Panc1 (cell line): ENCODE measurements around the gene PRRX1. TPM values are rescaled to one million over a fixed set of nuclear protein-coding genes. Genes with fewer than 3 reads are reported as not detected.

Experiments used
- ATAC-seq: fragments of 200-7000 bp; cut with Tn5 transposase; 2 replicates; pipeline ENCODE4 v1.9.1; 2020; ENCODE audit warnings: mild to moderate bottlenecking, moderate library complexity
- BruUV-seq: library from RNA; stranded (reverse); fragments of 400-500 nt; replicated peaks from 2 replicates; lab custom pipeline; 2021; lab: Mats Ljungman, UMichigan
- CTCF ChIA-PET: fragments of 300-600 bp; sonication (Branson Sonifier 250); formaldehyde crosslinking; loops from one replicate; lab custom pipeline; 2022; ENCODE audit warnings: antibody characterized with exemption; lab: Charles Lee
- POLR2A ChIA-PET: fragments of 300-600 bp; sonication (Branson Sonifier 250); formaldehyde crosslinking; loops from one replicate; lab custom pipeline; 2022; ENCODE audit warnings: antibody characterized with exemption; lab: Charles Lee
- DNase-seq: peaks from one replicate; pipeline ENCODE4 v3.0.0-alpha.2; 2010; ENCODE audit warnings: low read depth, low spot score
- H3K27ac ChIP-seq: 2 replicates; pipeline ENCODE4 v1.5.1; 2011; ENCODE audit warnings: mild to moderate bottlenecking, low read length, inconsistent platforms
- H3K27me3 ChIP-seq: fragments of 200-500 bp; sonication (Bioruptor generic); 2 replicates; pipeline ENCODE4 v1.6.0; 2014; ENCODE audit warnings: low read length, inconsistent platforms; ENCODE audit not compliant: control insufficient read depth, insufficient read depth
- H3K36me3 ChIP-seq: fragments of 200-500 bp; sonication (Bioruptor generic); 2 replicates; pipeline ENCODE4 v1.5.1; 2014; ENCODE audit warnings: inconsistent platforms, mild to moderate bottlenecking, low read length, moderate library complexity; ENCODE audit not compliant: control insufficient read depth, insufficient read depth
- H3K4me1 ChIP-seq: 2 replicates; pipeline ENCODE4 v1.5.1; 2011; ENCODE audit warnings: inconsistent platforms, mild to moderate bottlenecking, low read length, moderate library complexity; ENCODE audit not compliant: control insufficient read depth, insufficient read depth
- H3K4me3 ChIP-seq, 2 experiments: 2 replicates each; pipeline ENCODE4 v1.5.1; 2011 to 2012; ENCODE audit warnings: low read depth in 2 of 2, low read length in 2 of 2, mild to moderate bottlenecking in 2 of 2, inconsistent platforms in 1 of 2, moderate library complexity in 1 of 2
- H3K9me3 ChIP-seq: fragments of 200-500 bp; sonication (Bioruptor generic); 2 replicates; pipeline ENCODE4 v1.5.1; 2014; ENCODE audit warnings: low read depth, mild to moderate bottlenecking, inconsistent platforms, low read length, moderate library complexity; ENCODE audit not compliant: control insufficient read depth, insufficient read depth
- POLR2AphosphoS5 ChIP-seq: IDR thresholded peaks from 2 replicates; pipeline ENCODE4 v1.6.1; 2012; ENCODE audit warnings: mild to moderate bottlenecking, low read depth, low read length, moderate library complexity
- SIN3A ChIP-seq: IDR thresholded peaks from 2 replicates; pipeline ENCODE4 v1.6.1; 2012; ENCODE audit warnings: low read depth, mild to moderate bottlenecking, low read length, moderate library complexity, borderline replicate concordance; ENCODE audit not compliant: insufficient read depth
- TCF7L2 ChIP-seq: IDR thresholded peaks from 2 replicates; pipeline ENCODE4 v1.6.1; 2011; ENCODE audit warnings: mild to moderate bottlenecking, low read depth, low read length, inconsistent platforms
- in situ Hi-C: cut with HindIII; loops from 2 replicates; pipeline ENCODE4 v1.10.0; 2016; ENCODE audit warnings: low sequenced_read_pairs, low pct_unique_long_range_greater_than_20kb
- intact Hi-C: fragments of 100-400 bp; cut with micrococcal nuclease; formaldehyde crosslinking; loops from one replicate; pipeline ENCODE4 v1.10.0; 2022; ENCODE audit not compliant: unreplicated experiment
- total RNA-seq: library from RNA; stranded (reverse); gene quantifications from one replicate; pipeline ENCODE4 v1.2.1, GENCODE V29; 2021; ENCODE audit not compliant: unreplicated experiment
- TF ChIP-seq, protein P1 (sequence below): fragments of 450-650 bp; IDR thresholded peaks from 2 replicates; pipeline ENCODE4 v1.5.1; 2017; ENCODE audit warnings: mild to moderate bottlenecking
- TF ChIP-seq, protein P2 (sequence below), 2 experiments: IDR thresholded peaks; 2 replicates each; pipeline ENCODE4 v1.6.1; 2011 to 2012; ENCODE audit warnings: low read depth in 2 of 2, control low read depth in 1 of 2, low read length in 1 of 2, mild to moderate bottlenecking in 1 of 2, moderate library complexity in 1 of 2; ENCODE audit not compliant: insufficient read depth in 1 of 2

PRRX1 gene
- total RNA-seq, 1 experiment from 2014 or later, result 0.69 TPM

DNA sequence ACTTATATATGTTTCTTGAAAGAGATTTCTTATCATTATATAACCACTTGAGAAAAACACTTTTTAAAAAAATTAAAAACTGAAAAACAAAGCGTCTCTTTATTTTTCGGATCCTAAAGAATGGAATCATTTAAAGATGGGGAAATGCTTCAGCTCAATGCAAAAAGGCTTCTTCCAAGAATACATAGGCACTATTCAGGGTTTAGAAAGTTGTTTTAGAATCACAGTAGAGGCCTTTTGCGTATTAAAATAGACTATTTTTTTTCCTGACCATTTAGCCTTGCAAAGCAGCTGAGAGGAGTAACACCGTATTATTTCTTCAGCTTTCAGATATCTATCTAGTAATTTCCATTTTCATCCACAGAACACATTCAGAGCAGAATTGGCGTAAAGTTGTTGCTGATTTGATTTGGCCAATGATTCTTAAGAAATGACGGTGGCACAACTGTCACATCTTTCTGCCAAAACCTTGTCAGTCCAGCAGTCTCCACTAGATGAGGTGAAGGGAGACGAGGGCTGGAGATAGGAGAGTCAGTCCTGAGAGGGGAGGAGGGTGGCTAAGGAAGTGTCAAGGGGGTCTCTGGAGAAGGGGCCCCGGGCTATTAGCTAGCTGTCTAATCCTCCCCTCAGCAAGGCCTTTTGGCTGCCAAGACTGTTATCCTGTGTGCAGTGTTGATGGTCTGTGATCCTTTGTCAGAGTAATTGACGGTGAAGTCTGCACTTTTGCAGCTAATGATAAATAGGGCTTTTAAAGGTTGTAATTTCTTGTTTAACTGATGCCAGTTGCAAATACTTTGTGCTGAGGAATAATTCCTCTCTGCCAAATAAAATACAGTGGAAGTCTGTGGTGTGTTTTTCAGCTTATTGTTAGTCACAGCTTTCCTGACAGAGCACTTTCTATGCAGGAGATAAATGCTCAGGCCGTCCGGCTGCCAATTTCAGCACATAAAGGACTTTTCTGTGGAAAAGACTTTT is 34.7 kb downstream of the PRRX1 start:
- intact Hi-C loops (no loop called here), in situ Hi-C loops (no loop called here)
- ATAC-seq (no peak), DNase-seq (no peak)
- TF ChIP-seq TCF7L2, result no peak
- TF ChIP-seq, protein P1, sequence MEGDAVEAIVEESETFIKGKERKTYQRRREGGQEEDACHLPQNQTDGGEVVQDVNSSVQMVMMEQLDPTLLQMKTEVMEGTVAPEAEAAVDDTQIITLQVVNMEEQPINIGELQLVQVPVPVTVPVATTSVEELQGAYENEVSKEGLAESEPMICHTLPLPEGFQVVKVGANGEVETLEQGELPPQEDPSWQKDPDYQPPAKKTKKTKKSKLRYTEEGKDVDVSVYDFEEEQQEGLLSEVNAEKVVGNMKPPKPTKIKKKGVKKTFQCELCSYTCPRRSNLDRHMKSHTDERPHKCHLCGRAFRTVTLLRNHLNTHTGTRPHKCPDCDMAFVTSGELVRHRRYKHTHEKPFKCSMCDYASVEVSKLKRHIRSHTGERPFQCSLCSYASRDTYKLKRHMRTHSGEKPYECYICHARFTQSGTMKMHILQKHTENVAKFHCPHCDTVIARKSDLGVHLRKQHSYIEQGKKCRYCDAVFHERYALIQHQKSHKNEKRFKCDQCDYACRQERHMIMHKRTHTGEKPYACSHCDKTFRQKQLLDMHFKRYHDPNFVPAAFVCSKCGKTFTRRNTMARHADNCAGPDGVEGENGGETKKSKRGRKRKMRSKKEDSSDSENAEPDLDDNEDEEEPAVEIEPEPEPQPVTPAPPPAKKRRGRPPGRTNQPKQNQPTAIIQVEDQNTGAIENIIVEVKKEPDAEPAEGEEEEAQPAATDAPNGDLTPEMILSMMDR, result no peak
- TF ChIP-seq, protein P2, sequence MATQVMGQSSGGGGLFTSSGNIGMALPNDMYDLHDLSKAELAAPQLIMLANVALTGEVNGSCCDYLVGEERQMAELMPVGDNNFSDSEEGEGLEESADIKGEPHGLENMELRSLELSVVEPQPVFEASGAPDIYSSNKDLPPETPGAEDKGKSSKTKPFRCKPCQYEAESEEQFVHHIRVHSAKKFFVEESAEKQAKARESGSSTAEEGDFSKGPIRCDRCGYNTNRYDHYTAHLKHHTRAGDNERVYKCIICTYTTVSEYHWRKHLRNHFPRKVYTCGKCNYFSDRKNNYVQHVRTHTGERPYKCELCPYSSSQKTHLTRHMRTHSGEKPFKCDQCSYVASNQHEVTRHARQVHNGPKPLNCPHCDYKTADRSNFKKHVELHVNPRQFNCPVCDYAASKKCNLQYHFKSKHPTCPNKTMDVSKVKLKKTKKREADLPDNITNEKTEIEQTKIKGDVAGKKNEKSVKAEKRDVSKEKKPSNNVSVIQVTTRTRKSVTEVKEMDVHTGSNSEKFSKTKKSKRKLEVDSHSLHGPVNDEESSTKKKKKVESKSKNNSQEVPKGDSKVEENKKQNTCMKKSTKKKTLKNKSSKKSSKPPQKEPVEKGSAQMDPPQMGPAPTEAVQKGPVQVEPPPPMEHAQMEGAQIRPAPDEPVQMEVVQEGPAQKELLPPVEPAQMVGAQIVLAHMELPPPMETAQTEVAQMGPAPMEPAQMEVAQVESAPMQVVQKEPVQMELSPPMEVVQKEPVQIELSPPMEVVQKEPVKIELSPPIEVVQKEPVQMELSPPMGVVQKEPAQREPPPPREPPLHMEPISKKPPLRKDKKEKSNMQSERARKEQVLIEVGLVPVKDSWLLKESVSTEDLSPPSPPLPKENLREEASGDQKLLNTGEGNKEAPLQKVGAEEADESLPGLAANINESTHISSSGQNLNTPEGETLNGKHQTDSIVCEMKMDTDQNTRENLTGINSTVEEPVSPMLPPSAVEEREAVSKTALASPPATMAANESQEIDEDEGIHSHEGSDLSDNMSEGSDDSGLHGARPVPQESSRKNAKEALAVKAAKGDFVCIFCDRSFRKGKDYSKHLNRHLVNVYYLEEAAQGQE (IDR thresholded peaks at IDR 0.05; ENCODE audit: insufficient read depth in 1 of 2, low read depth in 2 of 2, low read length in 1 of 2), result no peak
- TF ChIP-seq POLR2AphosphoS5, result no peak
- TF ChIP-seq SIN3A, result no peak
- CTCF ChIA-PET, result no interaction called here
- POLR2A ChIA-PET, result no interaction called here
- Histone ChIP-seq H3K27ac (no peak overlapping the region), H3K4me1 (no peaks in the 10 kb centered on the region), H3K27me3 (no peaks in the 10 kb centered on the region), H3K36me3 (no peaks in the 10 kb centered on the region; the same call in 1 of the 2 replicates), H3K4me3 (no peak overlapping the region), H3K9me3 (no peaks in the 10 kb centered on the region)
- no TSS peak for BruUV-seq

DNA sequence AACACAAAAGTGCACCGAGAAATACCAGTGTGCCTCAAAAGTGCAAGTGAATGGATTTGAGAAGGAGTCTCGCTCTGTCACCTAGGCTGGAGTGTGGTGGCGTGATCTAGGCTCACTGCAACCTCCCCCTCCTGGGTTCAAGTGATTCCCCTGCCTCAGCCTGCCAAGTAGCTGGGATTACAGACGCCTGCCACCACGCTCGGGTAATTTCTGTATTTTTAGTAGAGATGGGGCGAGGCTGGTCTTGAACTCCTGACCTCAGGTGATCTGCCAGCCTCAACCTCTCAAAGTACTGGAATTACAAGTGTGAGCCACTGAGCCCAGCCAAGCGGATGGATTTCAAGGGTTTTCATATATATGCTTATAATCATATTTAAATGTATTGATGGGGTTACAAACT is 35.8 kb downstream of the PRRX1 start:
- in situ Hi-C loops, result no loop called here
- CTCF ChIA-PET, result no interaction called here

More for the DNA sequence above, 35.8 kb downstream of the PRRX1 start:
- Histone ChIP-seq H3K4me1 (no peaks in the 10 kb centered on the region), H3K4me3 (no peak overlapping the region), H3K27me3 (no peaks in the 10 kb centered on the region), H3K9me3 (no peaks in the 10 kb centered on the region), H3K36me3 (no peaks in the 10 kb centered on the region; the same call in 1 of the 2 replicates), H3K27ac (no peak overlapping the region)
- no peak for DNase-seq
- ATAC-seq, result no peak
- BruUV-seq, result no TSS peak
- intact Hi-C loops, result no loop called here
- TF ChIP-seq TCF7L2, result no peak
- no peak for TF ChIP-seq POLR2AphosphoS5
- TF ChIP-seq, protein P2 (IDR thresholded peaks at IDR 0.05; ENCODE audit: insufficient read depth in 1 of 2, low read depth in 2 of 2, low read length in 1 of 2), result no peak
- TF ChIP-seq, protein P1, result no peak
- no peak for TF ChIP-seq SIN3A
- POLR2A ChIA-PET, result no interaction called here
